Activated T-helper 2 cell treated with anti-CD3 and anti-CD28 coated beads, Interferon-gamma antibody, Interleukin-2, Interleukin-4, amounts not matched to agents 10 μg/mL and 5 μg/mL and 100 μg/mL, durations not matched to agents 14 hours and 24 hours and 36 hours (primary cell): Measurements from ENCODE around the gene TMEM201. TPM values are rescaled to one million over a fixed set of nuclear protein-coding genes. Genes with fewer than 3 reads are reported as not detected.

Experiments
- DNase-seq: peaks from one replicate; pipeline ENCODE4 v3.0.0; 2021; ENCODE audit warnings: low spot score
- H3K27ac Mint-ChIP-seq: one replicate; pipeline ENCODE4 v1.8.0; 2021; ENCODE audit warnings: mixed read lengths
- H3K27me3 Mint-ChIP-seq: one replicate; pipeline ENCODE4 v1.8.0; 2021; ENCODE audit warnings: low read depth, mixed read lengths
- H3K36me3 Mint-ChIP-seq: one replicate; pipeline ENCODE4 v1.8.0; 2021; ENCODE audit warnings: low read depth, mixed read lengths
- H3K4me1 Mint-ChIP-seq: one replicate; pipeline ENCODE4 v1.8.0; 2021; ENCODE audit warnings: low read depth, mixed read lengths
- H3K4me3 Mint-ChIP-seq: one replicate; pipeline ENCODE4 v1.8.0; 2021; ENCODE audit warnings: low read depth, mild to moderate bottlenecking, moderate library complexity, mixed read lengths
- H3K9me3 Mint-ChIP-seq: one replicate; pipeline ENCODE4 v1.8.0; 2021; ENCODE audit warnings: mixed read lengths
- intact Hi-C: fragments of 100-400 bp; cut with micrococcal nuclease; formaldehyde crosslinking; loops from one replicate; pipeline ENCODE4 v1.15.1; 2023
- total RNA-seq: library from RNA; stranded (reverse); gene quantifications from 2 replicates; pipeline ENCODE4 v1.2.3, GENCODE V29; 2022

TMEM201 gene
- total RNA-seq, 1 donor from 2014 or later, result 30.8 TPM

DNA sequence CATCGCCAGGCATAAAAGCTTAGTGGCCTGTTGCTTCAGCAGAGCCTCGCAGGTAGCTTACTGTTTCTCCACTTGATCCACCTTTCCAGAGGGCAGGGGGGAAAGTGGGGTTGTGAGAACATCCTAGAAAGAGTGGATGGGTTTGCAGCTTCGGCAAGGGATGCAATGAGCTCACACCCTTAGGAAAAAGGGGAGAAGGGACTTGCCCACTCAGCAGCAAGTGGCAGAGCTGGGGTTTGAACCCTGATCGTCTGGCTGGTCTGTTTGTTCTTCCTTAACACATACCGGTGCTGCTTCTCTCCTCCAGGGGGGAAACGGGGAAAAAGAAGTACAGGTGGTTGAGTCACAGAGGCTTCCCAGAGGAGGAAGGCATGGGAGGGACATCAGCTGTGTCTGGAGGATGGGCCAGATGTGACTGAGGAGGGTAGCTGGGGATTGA, 1.0 kb downstream of the TMEM201 start:
- Mint-ChIP-seq H3K27me3 (no peaks in the 10 kb centered on the region), H3K9me3 (no peaks in the 10 kb centered on the region), H3K4me3 (peak overlapping the region; percentile 82), H3K4me1 (peaks cover 20% of the 10 kb centered on the region), H3K27ac (peak overlapping the region; percentile 67), H3K36me3 (peaks cover 6% of the 10 kb centered on the region)
- intact Hi-C loops, result no loop called here
- no peak for DNase-seq

DNA sequence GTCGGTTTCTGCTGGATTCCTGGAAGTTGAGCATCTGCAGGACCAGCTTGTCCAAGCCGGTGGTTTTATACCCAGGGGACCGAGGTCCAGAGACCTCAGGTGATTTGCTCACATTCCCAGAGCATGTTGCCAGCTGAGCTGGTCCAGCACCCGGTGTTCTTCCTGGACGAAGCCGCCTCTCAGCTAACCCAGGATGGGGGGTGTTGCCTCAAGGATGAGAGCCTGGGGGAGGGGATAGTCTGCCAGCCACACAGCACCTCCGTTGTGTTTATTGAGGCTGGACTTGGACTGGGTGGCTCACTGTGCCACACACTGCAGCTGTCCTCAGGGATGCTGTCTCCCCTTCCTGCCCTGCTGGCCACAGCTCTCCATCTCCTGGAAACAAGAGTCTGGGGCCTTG, 1.5 kb downstream of the TMEM201 start:
- H3K27me3 Mint-ChIP-seq, result no peaks in the 10 kb centered on the region
- intact Hi-C loops, result no loop called here
- peaks cover 20% of the 10 kb centered on the region for H3K4me1 Mint-ChIP-seq
- no peak overlapping the region for H3K27ac Mint-ChIP-seq
- DNase-seq, result no peak
- no peaks in the 10 kb centered on the region for H3K9me3 Mint-ChIP-seq
- peaks cover 6% of the 10 kb centered on the region for H3K36me3 Mint-ChIP-seq
- peak overlapping the region; percentile 82 for H3K4me3 Mint-ChIP-seq

DNA sequence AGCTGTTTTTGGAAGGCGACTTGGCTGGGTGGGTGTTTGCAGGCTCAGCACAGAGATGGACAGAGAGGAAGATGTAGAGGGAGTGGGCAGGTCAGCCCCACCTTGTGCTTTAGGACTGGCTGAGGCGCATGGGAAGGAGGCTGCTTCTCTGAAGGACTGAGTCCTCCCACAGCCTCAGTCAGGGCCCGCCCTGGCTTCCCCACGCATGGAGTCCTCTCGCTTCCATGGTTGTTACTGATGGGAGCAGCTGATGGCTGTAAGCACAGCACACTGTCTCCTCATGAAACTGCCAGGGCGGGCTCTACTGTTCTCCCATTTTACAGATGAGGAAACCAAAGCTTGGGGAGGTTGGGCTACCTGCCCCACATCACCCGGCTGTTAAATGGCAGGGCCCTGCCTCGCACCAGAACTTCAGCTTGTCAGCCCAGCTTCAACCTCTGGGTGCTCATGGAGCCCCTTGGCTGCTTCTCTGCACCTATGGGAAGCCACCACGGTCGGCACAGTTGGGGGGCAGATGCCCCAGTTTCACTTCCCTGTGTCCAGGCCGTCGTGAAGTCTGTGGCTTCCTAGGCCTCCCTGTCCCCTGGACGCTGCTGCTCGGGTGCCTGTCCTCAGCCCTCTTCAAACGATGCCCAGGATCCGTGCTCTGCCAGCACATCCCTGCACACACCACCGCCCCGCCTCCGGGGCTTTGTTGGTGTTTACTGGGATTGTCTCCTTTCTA, 2.4 kb downstream of the TMEM201 start:
- intact Hi-C loops, result no loop called here
- Mint-ChIP-seq H3K4me1 (peaks cover 20% of the 10 kb centered on the region), H3K27me3 (no peaks in the 10 kb centered on the region), H3K9me3 (no peaks in the 10 kb centered on the region), H3K4me3 (peak overlapping the region; percentile 82), H3K27ac (no peak overlapping the region), H3K36me3 (peaks cover 6% of the 10 kb centered on the region)
- no peak for DNase-seq

DNA sequence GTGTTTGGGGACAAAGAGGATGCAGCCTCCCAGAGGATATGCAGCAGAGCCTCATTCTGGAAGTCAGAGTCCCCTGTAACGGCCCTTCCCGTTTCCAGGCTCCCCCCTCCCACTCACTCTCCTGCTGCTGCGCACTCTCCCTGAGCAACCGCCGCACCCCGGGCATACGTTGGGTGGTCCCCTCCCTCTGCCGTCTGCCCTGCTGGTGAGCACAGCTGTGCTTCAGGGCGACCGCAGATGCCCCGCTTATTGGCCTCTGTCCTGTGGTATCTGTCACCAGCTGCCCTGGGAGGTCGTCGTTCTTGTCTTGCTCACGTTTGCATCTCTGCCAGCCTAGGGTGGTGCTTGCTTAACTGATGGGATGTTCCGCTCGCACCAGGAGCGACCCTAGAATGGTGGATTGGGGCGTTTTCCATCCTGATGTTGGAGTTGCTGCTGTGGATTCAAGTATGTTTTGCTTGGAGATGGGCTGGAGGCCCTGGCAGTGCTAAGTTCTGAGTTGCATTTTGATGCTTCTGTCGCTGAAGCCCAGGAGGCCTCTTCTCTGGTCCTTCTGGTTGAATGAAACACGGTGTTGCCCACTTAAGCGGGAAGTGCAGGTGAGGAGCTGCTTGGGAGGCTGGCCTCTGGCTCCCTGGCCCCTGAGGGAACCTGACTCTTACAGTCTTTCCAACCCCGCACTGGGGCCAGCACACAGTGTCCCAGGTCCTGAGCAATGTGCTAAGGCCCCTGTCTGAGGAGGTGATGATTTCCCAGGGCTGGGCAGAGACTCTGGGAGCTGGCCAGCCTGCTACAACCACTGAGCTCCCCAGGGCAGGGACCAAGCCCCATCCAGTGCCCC, 3.2 kb downstream of the TMEM201 start:
- no peak for DNase-seq
- intact Hi-C loops, result no loop called here
- no peak overlapping the region for H3K27ac Mint-ChIP-seq
- no peaks in the 10 kb centered on the region for H3K9me3 Mint-ChIP-seq
- H3K4me3 Mint-ChIP-seq, result peak overlapping the region; percentile 37
- peaks cover 11% of the 10 kb centered on the region for H3K36me3 Mint-ChIP-seq
- peaks cover 20% of the 10 kb centered on the region for H3K4me1 Mint-ChIP-seq
- H3K27me3 Mint-ChIP-seq, result no peaks in the 10 kb centered on the region

DNA sequence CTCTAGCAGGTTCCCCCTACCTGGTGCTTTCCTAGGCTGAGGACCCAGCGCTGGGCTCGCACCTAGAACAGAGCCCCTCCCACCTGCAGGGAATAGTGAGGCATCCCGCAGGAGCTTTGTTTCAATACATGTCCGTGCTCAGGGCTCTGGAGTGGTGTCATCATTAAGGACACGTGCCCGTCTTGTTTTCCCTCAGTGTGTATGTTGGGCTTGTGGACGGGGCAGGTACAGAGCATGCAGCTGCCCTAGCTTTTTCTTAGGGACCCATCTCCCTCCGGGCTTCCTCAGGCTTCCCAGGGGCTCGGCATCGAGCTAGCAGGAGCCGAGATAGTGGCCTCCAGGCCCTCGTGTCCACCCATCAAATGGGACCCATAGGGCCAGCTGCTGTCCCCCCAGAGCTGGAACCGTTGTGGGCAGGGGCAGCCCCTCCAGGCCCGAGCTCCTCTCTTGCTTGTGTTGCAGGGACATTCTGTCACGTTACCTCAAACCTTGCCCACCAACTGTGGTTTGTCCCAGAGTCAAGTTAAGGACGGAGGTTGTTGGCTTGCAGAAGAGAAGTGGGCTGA, 3.9 kb downstream of the TMEM201 start:
- DNase-seq, result no peak
- H3K4me1 Mint-ChIP-seq, result peaks cover 20% of the 10 kb centered on the region
- intact Hi-C loops, result no loop called here
- no peaks in the 10 kb centered on the region for H3K9me3 Mint-ChIP-seq
- no peak overlapping the region for H3K27ac Mint-ChIP-seq
- no peak overlapping the region for H3K4me3 Mint-ChIP-seq
- H3K36me3 Mint-ChIP-seq, result peaks cover 11% of the 10 kb centered on the region
- H3K27me3 Mint-ChIP-seq, result no peaks in the 10 kb centered on the region

DNA sequence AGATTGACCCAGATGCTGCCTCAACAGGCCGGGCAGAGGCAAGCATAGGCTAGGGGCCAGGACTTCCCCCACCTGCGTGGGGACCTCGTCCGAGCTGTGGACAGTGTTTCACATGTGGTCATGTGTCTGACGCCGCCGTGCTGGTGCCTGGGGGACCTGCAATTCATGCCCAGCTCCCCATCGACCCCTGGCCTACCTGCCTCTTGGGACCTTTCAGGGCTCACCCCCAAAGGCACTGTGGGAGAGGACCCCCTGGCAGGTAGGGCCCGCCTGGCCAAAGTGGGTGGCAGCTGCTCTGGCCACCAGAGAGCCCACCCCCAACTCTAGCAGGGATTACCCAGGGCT, 4.4 kb downstream of the TMEM201 start:
- intact Hi-C loops, result no loop called here
- Mint-ChIP-seq H3K9me3 (no peaks in the 10 kb centered on the region), H3K36me3 (peaks cover 11% of the 10 kb centered on the region), H3K4me3 (no peak overlapping the region), H3K27me3 (no peaks in the 10 kb centered on the region), H3K4me1 (peaks cover 20% of the 10 kb centered on the region), H3K27ac (peak overlapping the region; percentile 2)
- DNase-seq, result no peak

- Mint-ChIP-seq H3K27me3 (no peaks in the 10 kb centered on the region), H3K4me1 (peaks cover 18% of the 10 kb centered on the region), H3K27ac (peak overlapping the region; percentile 2), H3K9me3 (no peaks in the 10 kb centered on the region), H3K4me3 (no peak overlapping the region), H3K36me3 (peaks cover 11% of the 10 kb centered on the region)
- peak; percentile 59 for DNase-seq
- intact Hi-C loops, result no loop called here
Measured at GRCh38 chr1:9593492-9594465, 5.1 kb downstream of the TMEM201 start.

DNA sequence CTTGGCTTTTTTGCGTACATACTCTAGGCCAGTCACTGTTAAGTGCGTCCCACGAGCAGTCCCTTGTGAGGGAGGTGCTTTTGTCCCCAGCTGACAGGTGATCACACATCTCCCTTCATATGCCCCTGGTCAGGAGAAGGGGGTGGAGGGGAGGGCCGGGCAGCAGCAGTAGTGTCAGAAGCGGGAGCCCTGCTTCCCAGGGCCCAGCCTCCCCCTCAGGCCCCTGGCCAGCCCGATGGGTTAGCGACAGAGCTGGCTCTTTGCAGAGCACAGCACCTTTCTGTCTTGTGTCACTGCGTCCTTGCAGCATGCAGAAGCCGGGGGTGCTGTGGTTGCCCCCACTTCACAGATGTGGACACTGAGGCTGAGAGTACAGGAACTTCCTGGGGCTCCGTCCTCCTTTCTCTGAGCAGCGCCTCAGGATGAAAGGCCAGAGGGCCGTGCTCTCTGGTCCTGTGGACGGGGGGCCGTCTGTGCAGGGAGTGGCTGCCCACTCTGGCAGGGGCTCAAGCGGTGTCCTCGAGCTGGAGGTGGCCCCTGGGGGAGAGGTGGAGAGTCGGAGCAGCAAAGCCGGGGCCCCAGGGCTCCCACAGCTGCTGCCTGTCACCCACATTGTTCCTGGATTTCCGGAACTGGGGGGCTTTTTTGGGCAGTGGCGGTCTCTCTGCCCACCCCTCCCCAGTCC, 5.9 kb downstream of the TMEM201 start:
- no peak overlapping the region for H3K4me3 Mint-ChIP-seq
- intact Hi-C loops, result no loop called here
- no peak for DNase-seq
- H3K4me1 Mint-ChIP-seq, result peaks cover 17% of the 10 kb centered on the region
- peaks cover 14% of the 10 kb centered on the region for H3K36me3 Mint-ChIP-seq
- H3K27me3 Mint-ChIP-seq, result no peaks in the 10 kb centered on the region
- H3K9me3 Mint-ChIP-seq, result no peaks in the 10 kb centered on the region
- no peak overlapping the region for H3K27ac Mint-ChIP-seq

DNA sequence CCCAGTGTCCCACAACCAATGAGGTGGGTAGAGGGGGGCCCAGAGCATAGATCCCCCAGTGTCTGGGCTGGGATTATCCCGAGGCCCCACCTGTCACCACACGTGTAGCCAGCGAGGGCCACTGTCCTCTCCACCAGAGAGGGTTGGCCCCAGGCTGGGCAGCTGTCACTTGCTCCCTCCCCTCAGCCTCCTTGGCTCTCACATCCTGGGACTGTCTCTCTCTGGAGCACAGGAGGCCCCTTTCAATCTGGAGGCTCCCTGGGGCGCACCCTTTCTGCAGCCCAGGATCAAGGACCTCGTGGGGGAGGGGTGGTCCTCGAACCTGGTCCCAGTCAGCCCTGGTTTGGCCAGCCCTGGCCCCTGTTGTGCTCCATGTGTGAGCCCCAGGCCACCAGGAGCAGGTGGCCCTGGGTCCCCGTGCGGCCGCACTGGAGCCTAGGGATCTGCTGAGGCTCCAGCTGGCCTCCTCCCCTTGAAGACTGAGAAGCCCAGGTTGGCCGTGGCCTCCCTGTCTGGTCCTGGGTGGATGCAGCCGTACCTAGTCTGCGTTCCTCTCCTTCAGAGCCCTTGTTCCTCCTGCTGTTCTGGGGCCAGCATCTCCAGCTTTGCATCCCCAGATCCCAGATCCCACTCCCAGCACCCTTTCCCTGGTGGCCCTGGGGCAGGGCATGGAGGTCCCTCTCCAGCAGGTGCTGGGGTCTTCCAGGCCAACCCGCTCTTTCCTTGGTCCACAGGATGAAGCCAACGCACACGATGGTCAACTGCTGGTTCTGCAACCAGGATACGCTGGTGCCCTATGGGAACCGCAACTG, 6.7 kb downstream of the TMEM201 start:
- Mint-ChIP-seq H3K27ac (no peak overlapping the region), H3K36me3 (peaks cover 17% of the 10 kb centered on the region), H3K4me1 (peaks cover 13% of the 10 kb centered on the region), H3K4me3 (no peak overlapping the region), H3K9me3 (no peaks in the 10 kb centered on the region), H3K27me3 (no peaks in the 10 kb centered on the region)
- no peak for DNase-seq
- intact Hi-C loops, result no loop called here

DNA sequence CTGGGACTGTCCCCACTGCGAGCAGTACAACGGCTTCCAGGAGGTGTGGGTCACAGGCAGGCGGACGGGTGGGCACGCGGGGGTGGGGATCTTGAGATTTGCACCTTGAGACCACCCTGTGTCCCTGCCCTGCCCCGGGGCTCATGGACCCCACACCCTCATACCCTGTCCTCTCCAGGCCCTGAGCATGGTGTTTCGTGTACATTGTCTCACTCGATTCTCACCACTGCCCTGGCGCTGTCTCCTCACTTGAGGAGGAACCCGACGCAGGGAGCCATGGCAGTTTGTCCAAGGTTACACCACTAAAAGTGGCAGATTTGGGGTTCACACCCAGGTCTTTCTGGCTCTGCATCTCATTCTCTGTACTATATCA, 7.2 kb downstream of the TMEM201 start:
- intact Hi-C loops, result no loop called here
- H3K9me3 Mint-ChIP-seq, result no peaks in the 10 kb centered on the region
- no peak overlapping the region for H3K27ac Mint-ChIP-seq
- peaks cover 12% of the 10 kb centered on the region for H3K36me3 Mint-ChIP-seq
- H3K4me1 Mint-ChIP-seq, result peaks cover 8% of the 10 kb centered on the region
- H3K27me3 Mint-ChIP-seq, result no peaks in the 10 kb centered on the region
- DNase-seq, result no peak
- no peak overlapping the region for H3K4me3 Mint-ChIP-seq

GRCh38 chr1:9596415-9597123, 7.9 kb downstream of the TMEM201 start:
- intact Hi-C loops, result no loop called here
- no peaks in the 10 kb centered on the region for H3K27me3 Mint-ChIP-seq

More at GRCh38 chr1:9596415-9597123, 7.9 kb downstream of the TMEM201 start:
- peaks cover 12% of the 10 kb centered on the region for H3K36me3 Mint-ChIP-seq
- no peak overlapping the region for H3K4me3 Mint-ChIP-seq
- peaks cover 8% of the 10 kb centered on the region for H3K4me1 Mint-ChIP-seq
- no peak for DNase-seq
- no peak overlapping the region for H3K27ac Mint-ChIP-seq
- H3K9me3 Mint-ChIP-seq, result no peaks in the 10 kb centered on the region
